Breast epithelium (tissue), 3 donors: ENCODE measurements around the gene PIGX.

Experiments
- POLR2A ChIP-seq: fragments of 450-650 bp; IDR thresholded peaks from one replicate; pipeline ENCODE4 v1.6.1; 2016; ENCODE audit warnings: antibody characterized with exemption, mild to moderate bottlenecking, moderate library complexity
- POLR2AphosphoS5 ChIP-seq, 3 donors: sonication (generic); formaldehyde crosslinking; IDR thresholded peaks; one replicate each; pipeline ENCODE4 v1.6.1; 2017; ENCODE audit warnings: antibody characterized with exemption in 3 of 3
- TF ChIP-seq, protein P1 (sequence below), 3 donors: fragments of 450-650 bp; IDR thresholded peaks; one replicate each; pipeline ENCODE4 v1.5.1; 2016 to 2017; ENCODE audit warnings: antibody characterized with exemption in 3 of 3, mild to moderate bottlenecking in 3 of 3, moderate library complexity in 3 of 3

DNA sequence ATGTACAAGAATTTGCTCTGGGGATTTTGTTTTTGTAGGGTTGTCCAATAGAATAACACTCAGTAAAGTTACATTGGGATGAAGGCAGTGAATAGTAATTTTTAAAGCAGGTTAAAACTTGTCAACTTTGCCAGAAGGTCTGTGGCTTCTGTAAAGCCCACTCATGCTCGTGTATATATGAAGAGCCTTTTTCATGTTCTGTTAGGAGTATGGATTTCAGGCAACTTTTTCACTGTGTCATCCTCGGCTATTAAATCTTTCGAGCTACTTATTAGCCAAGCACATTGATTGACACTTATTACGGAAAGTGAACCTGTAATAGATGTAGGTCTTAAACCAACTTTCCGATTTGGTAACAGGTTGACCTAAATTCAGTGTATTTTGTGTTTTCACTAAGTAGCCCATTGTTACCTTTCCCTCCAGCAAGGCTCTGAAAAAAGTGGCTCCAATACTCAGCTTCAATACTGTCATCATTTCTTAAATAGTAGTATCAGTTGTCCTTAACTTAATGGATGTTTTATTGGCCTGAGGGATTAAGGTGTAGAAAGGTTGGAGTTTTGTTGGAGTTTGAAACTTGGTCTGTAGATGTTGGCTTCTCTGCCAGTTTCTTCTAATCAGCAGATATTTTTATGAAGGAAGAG, 29.2 kb downstream of the PIGX start:
- TF ChIP-seq, protein P1, sequence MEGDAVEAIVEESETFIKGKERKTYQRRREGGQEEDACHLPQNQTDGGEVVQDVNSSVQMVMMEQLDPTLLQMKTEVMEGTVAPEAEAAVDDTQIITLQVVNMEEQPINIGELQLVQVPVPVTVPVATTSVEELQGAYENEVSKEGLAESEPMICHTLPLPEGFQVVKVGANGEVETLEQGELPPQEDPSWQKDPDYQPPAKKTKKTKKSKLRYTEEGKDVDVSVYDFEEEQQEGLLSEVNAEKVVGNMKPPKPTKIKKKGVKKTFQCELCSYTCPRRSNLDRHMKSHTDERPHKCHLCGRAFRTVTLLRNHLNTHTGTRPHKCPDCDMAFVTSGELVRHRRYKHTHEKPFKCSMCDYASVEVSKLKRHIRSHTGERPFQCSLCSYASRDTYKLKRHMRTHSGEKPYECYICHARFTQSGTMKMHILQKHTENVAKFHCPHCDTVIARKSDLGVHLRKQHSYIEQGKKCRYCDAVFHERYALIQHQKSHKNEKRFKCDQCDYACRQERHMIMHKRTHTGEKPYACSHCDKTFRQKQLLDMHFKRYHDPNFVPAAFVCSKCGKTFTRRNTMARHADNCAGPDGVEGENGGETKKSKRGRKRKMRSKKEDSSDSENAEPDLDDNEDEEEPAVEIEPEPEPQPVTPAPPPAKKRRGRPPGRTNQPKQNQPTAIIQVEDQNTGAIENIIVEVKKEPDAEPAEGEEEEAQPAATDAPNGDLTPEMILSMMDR (IDR thresholded peaks at IDR 0.05): no peak
- TF ChIP-seq POLR2A (no peak), POLR2AphosphoS5 (IDR thresholded peaks at IDR 0.05) (no peak)
